C4-2B (cell line): ENCODE data around the gene CEACAM7.
A peak's percentile ranks its signal among the peaks of the same experiment; 100 is the strongest.

Source experiments
- H3K27ac ChIP-seq: fragments of 450-650 bp; 2 replicates; pipeline ENCODE4 v1.5.1; 2017
- ZFX ChIP-seq: fragments of 450-650 bp; IDR thresholded peaks from 2 replicates; pipeline ENCODE4 v1.6.1; 2017
- TF ChIP-seq, protein P1 (sequence below): fragments of 450-650 bp; conservative IDR thresholded peaks from 2 replicates; pipeline ENCODE4 v1.5.1; 2017; ENCODE audit warnings: mild to moderate bottlenecking

Gene CEACAM7

DNA sequence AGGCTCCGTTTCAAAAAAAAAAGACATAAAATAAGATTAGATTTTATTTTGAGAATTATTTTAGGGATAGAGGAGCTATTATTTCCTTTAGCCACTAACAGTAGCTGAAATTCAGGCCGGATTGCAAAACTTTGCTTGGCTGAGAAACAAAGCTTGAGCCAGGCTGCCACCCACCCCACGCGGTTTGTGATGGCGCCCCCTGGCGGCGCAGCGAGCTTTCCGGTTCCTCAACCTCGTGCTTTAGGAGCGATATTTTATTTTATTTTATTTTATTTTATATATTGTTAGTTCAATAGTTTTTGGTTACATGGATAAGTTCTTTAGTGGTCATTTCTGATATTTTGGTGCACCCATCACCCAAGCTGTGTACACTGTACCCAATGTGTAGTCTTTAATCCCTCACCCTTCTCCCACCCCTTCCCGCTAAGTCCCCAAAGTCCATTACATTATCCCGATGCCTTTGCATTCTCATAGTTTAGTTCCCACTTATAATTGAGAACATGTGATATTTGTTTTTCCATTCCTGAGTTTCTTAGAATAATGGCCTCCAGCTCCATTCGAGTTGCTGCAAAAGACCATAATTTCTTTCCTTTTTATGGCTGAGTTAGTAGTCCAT is 41.4 kb downstream of the CEACAM7 start:
- no peak overlapping the region for H3K27ac ChIP-seq
- no peak for TF ChIP-seq ZFX
- TF ChIP-seq, protein P1, sequence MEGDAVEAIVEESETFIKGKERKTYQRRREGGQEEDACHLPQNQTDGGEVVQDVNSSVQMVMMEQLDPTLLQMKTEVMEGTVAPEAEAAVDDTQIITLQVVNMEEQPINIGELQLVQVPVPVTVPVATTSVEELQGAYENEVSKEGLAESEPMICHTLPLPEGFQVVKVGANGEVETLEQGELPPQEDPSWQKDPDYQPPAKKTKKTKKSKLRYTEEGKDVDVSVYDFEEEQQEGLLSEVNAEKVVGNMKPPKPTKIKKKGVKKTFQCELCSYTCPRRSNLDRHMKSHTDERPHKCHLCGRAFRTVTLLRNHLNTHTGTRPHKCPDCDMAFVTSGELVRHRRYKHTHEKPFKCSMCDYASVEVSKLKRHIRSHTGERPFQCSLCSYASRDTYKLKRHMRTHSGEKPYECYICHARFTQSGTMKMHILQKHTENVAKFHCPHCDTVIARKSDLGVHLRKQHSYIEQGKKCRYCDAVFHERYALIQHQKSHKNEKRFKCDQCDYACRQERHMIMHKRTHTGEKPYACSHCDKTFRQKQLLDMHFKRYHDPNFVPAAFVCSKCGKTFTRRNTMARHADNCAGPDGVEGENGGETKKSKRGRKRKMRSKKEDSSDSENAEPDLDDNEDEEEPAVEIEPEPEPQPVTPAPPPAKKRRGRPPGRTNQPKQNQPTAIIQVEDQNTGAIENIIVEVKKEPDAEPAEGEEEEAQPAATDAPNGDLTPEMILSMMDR: peak; percentile 61

DNA sequence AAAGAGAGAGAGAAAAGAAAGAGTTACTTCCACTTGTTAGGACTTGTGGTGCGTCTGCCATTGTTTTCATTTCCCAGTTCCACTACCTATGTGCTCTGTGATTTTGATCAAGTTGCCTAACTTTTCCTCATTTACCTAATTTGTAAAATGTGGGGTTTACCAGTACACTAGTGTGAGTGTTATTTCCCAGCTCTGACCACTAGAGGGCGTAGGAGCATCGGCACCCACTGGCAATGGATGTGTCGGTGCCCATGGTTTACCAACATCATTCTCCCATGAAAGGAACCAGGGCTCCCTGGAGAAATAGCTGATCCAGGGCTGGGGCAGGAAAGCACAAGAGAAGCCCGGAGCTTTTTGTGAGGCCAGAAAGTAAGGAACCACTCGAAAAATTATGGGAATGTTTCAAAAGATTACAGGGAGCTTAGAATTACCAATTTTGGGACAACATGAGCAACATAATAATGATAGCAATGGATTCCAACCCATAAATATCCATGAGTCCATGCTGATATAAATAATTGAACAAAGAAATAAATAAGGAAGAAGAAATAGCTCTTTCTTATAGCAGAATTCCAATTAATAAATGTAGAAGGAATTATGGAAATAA is 46.1 kb downstream of the CEACAM7 start:
- H3K27ac ChIP-seq: no peak overlapping the region
- TF ChIP-seq, protein P1: peak; percentile 83
- no peak for TF ChIP-seq ZFX

DNA sequence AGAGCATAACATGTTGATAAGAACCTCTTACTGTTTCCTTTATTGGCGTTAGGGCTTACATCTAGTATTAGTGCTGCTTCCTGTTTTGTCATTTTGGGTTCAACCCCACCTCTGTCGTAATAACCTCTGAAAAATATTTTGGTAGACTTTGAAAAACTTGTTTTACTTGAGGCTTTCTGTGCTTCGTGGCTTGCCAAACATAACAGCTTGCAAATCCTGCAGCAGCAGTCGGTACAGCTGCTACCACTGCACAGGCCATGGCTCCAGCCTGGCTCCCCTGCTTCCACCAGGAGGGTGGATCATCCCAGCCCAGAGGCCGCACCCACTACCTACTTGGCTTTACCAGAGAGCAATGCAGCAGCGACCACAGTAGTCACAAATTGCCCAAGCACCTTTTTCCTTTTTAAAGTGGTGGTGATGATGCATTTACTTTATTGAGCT is 49.4 kb downstream of the CEACAM7 start:
- H3K27ac ChIP-seq: no peak overlapping the region

DNA sequence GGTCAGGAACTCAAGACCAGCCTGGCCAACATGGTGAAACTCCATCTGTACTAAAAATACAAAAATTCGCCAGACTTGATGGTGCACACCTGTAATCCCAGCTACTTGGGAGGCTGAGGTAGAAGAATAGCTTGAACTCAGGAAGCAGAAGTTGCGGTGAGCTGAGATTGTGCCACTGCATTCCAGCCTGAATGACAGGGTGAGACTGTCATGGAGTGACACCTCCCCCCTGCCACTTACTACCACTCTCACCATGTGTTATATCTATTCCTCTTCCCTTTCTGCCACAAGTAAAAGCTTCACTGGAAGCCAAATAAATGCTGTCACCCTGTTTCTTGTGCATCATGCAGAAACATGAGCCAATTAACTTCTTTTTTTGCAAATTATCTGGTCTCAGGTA is 50.6 kb downstream of the CEACAM7 start:
- no peak overlapping the region for H3K27ac ChIP-seq
- TF ChIP-seq, protein P1: no peak
- no peak for TF ChIP-seq ZFX

More for the DNA sequence above, 49.4 kb downstream of the CEACAM7 start:
- TF ChIP-seq, protein P1: no peak
- TF ChIP-seq ZFX: no peak

DNA sequence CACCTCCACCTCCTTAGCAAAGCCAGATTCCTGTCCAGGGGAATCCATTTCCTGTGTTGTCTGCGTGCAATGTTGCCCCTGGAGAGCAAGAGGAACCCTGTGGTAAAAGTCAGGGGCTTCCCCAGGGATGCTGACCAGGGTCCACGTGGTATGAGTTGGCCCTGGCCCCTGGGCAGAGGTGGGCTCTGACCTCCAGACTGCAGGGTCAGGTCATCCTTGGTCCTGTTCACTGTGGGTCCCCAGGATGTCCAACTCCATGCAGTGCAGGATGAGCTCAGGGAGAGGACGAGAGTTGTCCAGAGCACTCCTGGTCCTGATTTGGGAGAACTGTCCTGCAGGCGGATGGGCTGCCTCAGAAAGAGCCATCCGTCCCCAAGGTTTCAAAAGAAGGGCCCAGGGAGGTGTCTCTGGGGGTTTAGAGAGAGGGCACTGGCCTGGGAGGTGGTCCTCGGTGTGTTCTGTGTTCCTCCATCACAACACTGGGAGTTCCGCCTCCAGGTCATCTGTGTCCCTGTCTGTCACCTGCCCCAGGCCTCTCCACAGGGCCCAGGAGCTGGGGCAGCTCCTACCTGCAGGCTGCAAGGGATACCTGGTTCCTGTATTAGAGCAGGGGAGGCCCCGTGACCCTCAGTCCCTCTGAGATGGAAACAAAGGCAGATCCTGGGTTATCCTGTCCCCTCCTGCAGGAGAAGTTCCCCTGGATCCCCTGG is 59.9 kb downstream of the CEACAM7 start:
- no peak for TF ChIP-seq ZFX

DNA sequence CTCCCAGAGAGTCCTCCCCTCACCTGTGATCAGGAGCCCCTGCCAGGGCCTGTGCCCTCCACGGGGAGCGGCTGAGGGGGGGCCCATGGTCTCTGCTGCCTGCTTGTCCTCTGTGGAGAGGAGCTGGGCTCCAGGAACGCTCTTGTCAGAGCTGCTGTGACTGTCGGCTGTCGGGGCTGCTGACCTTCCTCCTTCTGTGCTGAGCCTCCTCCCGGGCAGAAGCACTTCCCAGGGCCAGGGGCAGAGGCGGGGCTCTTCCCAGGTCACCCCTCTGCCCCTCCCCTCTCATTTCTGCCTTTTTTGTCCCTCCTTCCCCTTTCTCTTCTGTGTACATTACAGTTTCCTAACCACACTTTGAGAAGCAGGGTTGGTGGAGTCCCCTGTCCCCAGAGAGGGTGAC is 61.2 kb downstream of the CEACAM7 start, which contains the start of gene CEACAM4:
Gene CEACAM4, minus strand, starts transcription at position 198 of the 400 bp plus-strand sequence. Its CDS starts 111 bp downstream, at position 87.
- no peak within 1 kb of the TSS for H3K27ac ChIP-seq
- TF ChIP-seq ZFX: no peak
- TF ChIP-seq, protein P1: no peak

More for the DNA sequence above, 59.9 kb downstream of the CEACAM7 start:
- H3K27ac ChIP-seq: no peak overlapping the region

DNA sequence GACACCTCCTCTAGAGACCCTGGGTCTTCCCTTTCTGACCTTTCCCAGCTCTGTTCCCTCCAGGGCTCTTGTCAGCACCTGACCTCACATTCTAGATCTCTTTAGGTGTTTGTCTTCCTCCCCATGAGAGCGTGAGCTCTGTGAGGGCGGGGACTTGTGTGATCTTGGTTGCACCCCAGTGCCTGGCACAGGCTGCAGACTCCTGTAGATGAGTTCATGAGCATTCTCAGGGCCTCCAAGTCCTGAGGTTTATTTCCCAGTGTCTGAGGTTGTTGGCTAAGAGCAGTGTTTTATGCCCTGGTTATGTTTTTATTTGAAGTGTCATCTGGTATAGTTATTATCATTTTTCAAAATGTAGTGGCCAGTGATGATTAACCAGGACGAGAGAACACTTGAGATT is 61.8 kb downstream of the CEACAM7 start:
- no peak overlapping the region for H3K27ac ChIP-seq
- TF ChIP-seq ZFX: no peak
- TF ChIP-seq, protein P1: no peak
